Type B pancreatic cell (in vitro differentiated cells): ENCODE measurements around the gene MDH2. TPM values are rescaled to one million over a fixed set of nuclear protein-coding genes. Genes with fewer than 3 reads are reported as not detected.
"Not testable (repeated sequence)": the region's sequence is repeated elsewhere in the genome, so short reads cannot be mapped to it uniquely, and the experiment has no call there.

Experiments
- DNase-seq: peaks from one replicate; pipeline ENCODE4 v3.0.0; 2021; ENCODE audit warnings: mixed read lengths; ENCODE audit not compliant: unreplicated experiment; ENCODE audit errors: extremely low spot score
- H3K27ac Mint-ChIP-seq: 2 replicates; pipeline ENCODE4 v1.8.0; 2021; ENCODE audit warnings: mild to moderate bottlenecking, mixed read lengths
- H3K27me3 Mint-ChIP-seq: 2 replicates; pipeline ENCODE4 v1.8.0; 2021; ENCODE audit warnings: mixed read lengths
- H3K36me3 Mint-ChIP-seq: 2 replicates; pipeline ENCODE4 v1.8.0; 2021; ENCODE audit warnings: mixed read lengths
- H3K4me1 Mint-ChIP-seq: one replicate; pipeline ENCODE4 v1.8.0; 2021; ENCODE audit warnings: mixed read lengths; ENCODE audit not compliant: unreplicated experiment
- H3K4me3 Mint-ChIP-seq: 2 replicates; pipeline ENCODE4 v1.8.0; 2021; ENCODE audit warnings: mild to moderate bottlenecking, mixed read lengths
- H3K9me3 Mint-ChIP-seq: 2 replicates; pipeline ENCODE4 v1.8.0; 2021; ENCODE audit warnings: mixed read lengths
- total RNA-seq: library from RNA; stranded (reverse); gene quantifications from 2 replicates; pipeline ENCODE4 v1.2.1, GENCODE V29; 2021; ENCODE audit warnings: low replicate concordance
- TF ChIP-seq, protein P1 (sequence below): fragments of 200-600 bp; sonication (generic); conservative IDR thresholded peaks from 2 replicates; pipeline ENCODE4 v1.5.0; 2021; ENCODE audit warnings: antibody characterized with exemption, mild to moderate bottlenecking

The MDH2 gene
- total RNA-seq, 1 donor from 2014 or later = 177 TPM

DNA sequence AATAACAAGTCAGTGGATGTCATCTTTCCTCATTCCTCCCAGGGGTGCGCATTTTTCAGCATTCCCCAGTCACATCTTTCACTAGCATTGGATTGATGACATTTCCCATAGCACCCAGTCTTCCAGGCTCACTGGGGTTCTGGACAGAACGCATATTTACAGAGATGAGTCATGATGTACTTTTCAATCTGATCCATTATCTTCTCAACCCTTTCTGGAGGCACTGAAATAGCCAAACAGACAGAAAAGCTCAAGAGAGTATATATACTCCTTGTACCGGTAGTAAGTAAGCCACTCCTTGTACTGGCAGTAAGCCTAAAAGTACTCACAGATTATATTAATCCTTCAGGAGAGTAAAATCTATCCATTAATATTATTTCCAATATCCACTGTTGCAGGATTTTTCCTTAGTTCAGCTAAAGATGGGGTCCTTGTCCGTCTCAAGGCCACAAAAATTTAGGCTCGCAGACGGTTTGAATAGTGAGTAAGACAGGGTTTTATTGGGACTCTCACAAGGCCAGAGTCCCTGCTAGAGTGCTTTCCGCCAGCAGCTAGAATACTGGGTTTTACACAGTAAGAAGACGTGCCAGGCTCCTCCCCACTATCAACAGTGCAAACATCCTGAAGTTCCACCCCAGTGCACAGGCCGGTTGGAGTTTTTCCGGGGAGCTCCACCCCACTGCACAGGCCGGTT, 60.8 kb downstream of the MDH2 start:
- peaks cover 11% of the 10 kb centered on the region for H3K4me1 Mint-ChIP-seq
- H3K27me3 Mint-ChIP-seq = no peaks in the 10 kb centered on the region
- H3K4me3 Mint-ChIP-seq = no peak overlapping the region
- H3K27ac Mint-ChIP-seq = peak overlapping the region; percentile 85
- no peak for DNase-seq
- TF ChIP-seq, protein P1, sequence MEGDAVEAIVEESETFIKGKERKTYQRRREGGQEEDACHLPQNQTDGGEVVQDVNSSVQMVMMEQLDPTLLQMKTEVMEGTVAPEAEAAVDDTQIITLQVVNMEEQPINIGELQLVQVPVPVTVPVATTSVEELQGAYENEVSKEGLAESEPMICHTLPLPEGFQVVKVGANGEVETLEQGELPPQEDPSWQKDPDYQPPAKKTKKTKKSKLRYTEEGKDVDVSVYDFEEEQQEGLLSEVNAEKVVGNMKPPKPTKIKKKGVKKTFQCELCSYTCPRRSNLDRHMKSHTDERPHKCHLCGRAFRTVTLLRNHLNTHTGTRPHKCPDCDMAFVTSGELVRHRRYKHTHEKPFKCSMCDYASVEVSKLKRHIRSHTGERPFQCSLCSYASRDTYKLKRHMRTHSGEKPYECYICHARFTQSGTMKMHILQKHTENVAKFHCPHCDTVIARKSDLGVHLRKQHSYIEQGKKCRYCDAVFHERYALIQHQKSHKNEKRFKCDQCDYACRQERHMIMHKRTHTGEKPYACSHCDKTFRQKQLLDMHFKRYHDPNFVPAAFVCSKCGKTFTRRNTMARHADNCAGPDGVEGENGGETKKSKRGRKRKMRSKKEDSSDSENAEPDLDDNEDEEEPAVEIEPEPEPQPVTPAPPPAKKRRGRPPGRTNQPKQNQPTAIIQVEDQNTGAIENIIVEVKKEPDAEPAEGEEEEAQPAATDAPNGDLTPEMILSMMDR = no peak
- no peaks in the 10 kb centered on the region for H3K9me3 Mint-ChIP-seq
- H3K36me3 Mint-ChIP-seq = no peaks in the 10 kb centered on the region

DNA sequence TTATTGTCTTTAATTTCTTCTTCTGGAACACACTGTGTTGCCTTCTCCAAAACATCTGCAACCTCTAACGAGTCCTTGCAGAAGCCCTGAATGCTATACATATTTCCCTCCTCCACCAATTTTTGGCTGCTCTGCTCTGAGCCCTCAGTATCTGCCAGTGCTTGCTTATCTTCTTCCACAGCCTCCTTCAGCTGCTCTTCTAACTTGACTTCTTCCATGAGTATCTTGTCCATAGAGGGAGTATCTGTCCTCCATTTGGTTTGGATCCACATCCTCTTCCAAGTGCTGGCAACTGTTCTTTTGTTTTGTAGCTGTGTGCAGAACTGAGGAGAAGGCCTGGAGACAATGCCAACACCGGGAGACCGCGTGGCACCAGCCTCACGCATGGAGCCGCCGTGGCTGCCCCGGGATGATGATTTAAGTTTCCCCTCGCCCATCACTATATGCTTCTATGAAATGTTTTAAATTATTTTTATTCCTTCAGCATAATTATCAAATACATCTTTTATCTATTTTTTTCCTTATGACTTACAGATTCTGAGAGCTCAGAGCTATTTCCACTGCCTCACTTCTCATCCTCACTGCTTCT, 65.2 kb downstream of the MDH2 start:
- H3K9me3 Mint-ChIP-seq, DNase-seq, H3K36me3 Mint-ChIP-seq, H3K27me3 Mint-ChIP-seq, H3K4me3 Mint-ChIP-seq, H3K4me1 Mint-ChIP-seq, H3K27ac Mint-ChIP-seq: not testable (repeated sequence)

DNA sequence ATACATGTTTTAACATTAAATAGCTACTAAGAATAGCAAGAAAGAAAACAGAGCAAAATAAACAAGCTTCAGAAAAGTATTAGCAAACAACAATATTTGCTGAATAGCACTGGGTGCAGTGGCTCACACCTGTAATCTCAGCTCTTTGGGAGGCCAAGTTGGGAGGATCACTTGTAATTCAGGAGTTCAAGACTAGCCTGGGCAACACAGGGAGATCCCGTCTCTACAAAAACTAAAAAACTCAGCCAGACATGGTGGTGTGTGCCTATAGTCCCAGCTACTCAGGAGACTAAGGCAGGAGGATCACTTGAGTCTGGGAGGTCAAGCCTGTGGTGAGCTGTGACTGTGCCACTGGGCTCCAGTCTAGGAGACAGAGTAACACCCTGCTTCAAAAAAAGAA, 66.8 kb downstream of the MDH2 start:
- H3K9me3 Mint-ChIP-seq, H3K27ac Mint-ChIP-seq, DNase-seq, H3K27me3 Mint-ChIP-seq, H3K36me3 Mint-ChIP-seq, H3K4me3 Mint-ChIP-seq, H3K4me1 Mint-ChIP-seq: not testable (repeated sequence)

Other genes starting within 250 kb of the MDH2 start
- not detected in 2 replicates for gene CCL24, start 234.3 kb upstream of the MDH2 start, total RNA-seq
- gene RHBDD2, start 169.1 kb upstream of the MDH2 start, total RNA-seq = 73.5 and 75.1 TPM in 2 replicates
- gene POR, start 133.0 kb upstream of the MDH2 start, total RNA-seq = 122 and 153 TPM in 2 replicates
- 22.5 and 37.1 TPM in 2 replicates for gene TMEM120A, start 53.5 kb upstream of the MDH2 start, total RNA-seq
- gene STYXL1, start 106 bp upstream of the MDH2 start, total RNA-seq = 45.9 and 51.9 TPM in 2 replicates
- 4.0 and 8.4 TPM in 2 replicates for gene SRRM3, start 153.8 kb downstream of the MDH2 start, total RNA-seq